HepG2 (cell line): ENCODE data around the gene NRG3.

Experiments used
- CHD2 ChIP-seq: IDR thresholded peaks from 2 replicates; pipeline ENCODE4 v1.6.1; 2011; ENCODE audit warnings: low read depth, low read length, improper control_type of control experiment
- CTCF ChIP-seq: sonication (generic); formaldehyde crosslinking; IDR thresholded peaks from 2 replicates; pipeline ENCODE4 v1.5.0; 2020; ENCODE audit warnings: mild to moderate bottlenecking, missing genetic modification reagents, moderate library complexity
- DNMT1 ChIP-seq: sonication (generic); formaldehyde crosslinking; IDR thresholded peaks from 2 replicates; pipeline ENCODE4 v1.5.1; 2020; ENCODE audit warnings: mild to moderate bottlenecking, missing genetic modification reagents
- EP300 ChIP-seq, 3 experiments: sonication (generic) in 1 of 3; formaldehyde crosslinking in 1 of 3; IDR thresholded peaks; 2 replicates each; pipeline versions ENCODE4 v1.5.1 to v1.6.1; 2011 to 2020; ENCODE audit warnings: low read depth in 2 of 3, low read length in 2 of 3, borderline replicate concordance in 1 of 3, improper control_type of control experiment in 1 of 3, mild to moderate bottlenecking in 1 of 3, missing genetic modification reagents in 1 of 3, moderate library complexity in 1 of 3
- GLI4 ChIP-seq: sonication (generic); formaldehyde crosslinking; IDR thresholded peaks from 2 replicates; pipeline ENCODE4 v1.5.1; 2020; ENCODE audit warnings: missing genetic modification reagents, mild to moderate bottlenecking, moderate library complexity, borderline replicate concordance
- MTERF4 ChIP-seq: sonication (generic); formaldehyde crosslinking; IDR thresholded peaks from 2 replicates; pipeline ENCODE4 v1.8.0; 2023; ENCODE audit warnings: mild to moderate bottlenecking, missing genetic modification reagents
- NR2C2 ChIP-seq: sonication (generic); formaldehyde crosslinking; IDR thresholded peaks from 2 replicates; pipeline ENCODE4 v1.4.0; 2020; ENCODE audit warnings: missing genetic modification reagents, mild to moderate bottlenecking, moderate library complexity, borderline replicate concordance
- PREB ChIP-seq: sonication (generic); formaldehyde crosslinking; IDR thresholded peaks from 2 replicates; pipeline ENCODE4 v1.4.0; 2020; ENCODE audit warnings: missing genetic modification reagents
- RBAK ChIP-seq: sonication (generic); formaldehyde crosslinking; IDR thresholded peaks from 2 replicates; pipeline ENCODE4 v1.5.1; 2020; ENCODE audit warnings: mild to moderate bottlenecking, missing genetic modification reagents
- ZKSCAN1 ChIP-seq: fragments of 150-350 bp; IDR thresholded peaks from 2 replicates; pipeline ENCODE4 v1.6.1; 2014; ENCODE audit warnings: low read length
- ZNF263 ChIP-seq: sonication (generic); formaldehyde crosslinking; IDR thresholded peaks from 2 replicates; pipeline ENCODE4 v1.4.0; 2020; ENCODE audit warnings: missing genetic modification reagents
- ZNF343 ChIP-seq: sonication (generic); formaldehyde crosslinking; IDR thresholded peaks from 2 replicates; pipeline ENCODE4 v1.4.0; 2020; ENCODE audit warnings: mild to moderate bottlenecking, missing genetic modification reagents
- ZNF644 ChIP-seq: IDR thresholded peaks from 2 replicates; pipeline ENCODE4 v1.6.1; 2016; ENCODE audit warnings: low read depth

GRCh38 chr10:82245157-82245556, 370.2 kb downstream of the NRG3 start:
- no peak for TF ChIP-seq EP300 (IDR thresholded peaks at IDR 0.05; ENCODE audit: low read depth in 2 of 2, low read length in 2 of 2)
- no peak for TF ChIP-seq EP300 (CRISPR knock-in tag; IDR thresholded peaks at IDR 0.05; ENCODE audit: borderline replicate concordance)
- no peak for TF ChIP-seq ZKSCAN1
- TF ChIP-seq MTERF4, result no peak
- TF ChIP-seq PREB, result no peak
- no peak for TF ChIP-seq ZNF644 (CRISPR knock-in tag)
- TF ChIP-seq CHD2, result no peak
- TF ChIP-seq CTCF, result no peak
- TF ChIP-seq GLI4 (CRISPR knock-in tag), result no peak
- no peak for TF ChIP-seq ZNF343 (CRISPR knock-in tag)
- TF ChIP-seq ZNF263 (CRISPR knock-in tag), result no peak
- no peak for TF ChIP-seq DNMT1 (CRISPR knock-in tag)
- TF ChIP-seq NR2C2, result no peak
- TF ChIP-seq RBAK, result no peak
